Dedifferentiated amniotic fluid mesenchymal stem cell (primary cell): ENCODE results near the gene OR11H12.
"Not testable (repeated sequence)": the region's sequence is repeated elsewhere in the genome, so short reads cannot be mapped to it uniquely, and the experiment has no call there.

ENCODE experiments used
- DNase-seq: peaks from one replicate; pipeline ENCODE4 v3.0.0-alpha.2; 2016; ENCODE audit errors: extremely low spot score

OR11H12 gene, protein sequence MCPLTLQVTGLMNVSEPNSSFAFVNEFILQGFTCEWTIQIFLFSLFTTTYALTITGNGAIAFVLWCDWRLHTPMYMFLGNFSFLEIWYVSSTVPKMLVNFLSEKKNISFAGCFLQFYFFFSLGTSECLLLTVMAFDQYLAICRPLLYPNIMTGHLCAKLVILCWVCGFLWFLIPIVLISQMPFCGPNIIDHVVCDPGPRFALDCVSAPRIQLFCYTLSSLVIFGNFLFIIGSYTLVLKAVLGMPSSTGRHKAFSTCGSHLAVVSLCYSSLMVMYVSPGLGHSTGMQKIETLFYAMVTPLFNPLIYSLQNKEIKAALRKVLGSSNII

DNA sequence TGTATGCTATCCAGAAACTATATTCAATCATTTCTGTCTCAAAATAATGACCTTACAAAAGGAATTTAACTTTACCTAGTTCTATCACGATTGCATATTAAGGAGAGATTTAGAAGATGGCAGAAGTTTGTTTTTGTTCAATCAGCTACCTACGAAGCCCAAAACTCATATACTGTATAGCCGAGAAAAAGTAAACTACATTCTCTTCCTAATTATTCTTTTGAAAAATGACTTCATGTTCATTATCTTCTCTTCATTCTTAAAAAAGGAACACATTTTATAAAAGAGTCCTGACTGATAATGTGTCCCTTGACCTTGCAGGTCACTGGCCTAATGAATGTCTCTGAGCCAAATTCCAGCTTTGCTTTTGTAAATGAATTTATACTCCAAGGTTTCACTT lies at the start of gene OR11H12:
TSS of gene OR11H12 (plus strand) at position 301 of the 400 bp plus-strand sequence. CDS start at position 301, 0 bp downstream.
- DNase-seq: not testable (repeated sequence)

DNA sequence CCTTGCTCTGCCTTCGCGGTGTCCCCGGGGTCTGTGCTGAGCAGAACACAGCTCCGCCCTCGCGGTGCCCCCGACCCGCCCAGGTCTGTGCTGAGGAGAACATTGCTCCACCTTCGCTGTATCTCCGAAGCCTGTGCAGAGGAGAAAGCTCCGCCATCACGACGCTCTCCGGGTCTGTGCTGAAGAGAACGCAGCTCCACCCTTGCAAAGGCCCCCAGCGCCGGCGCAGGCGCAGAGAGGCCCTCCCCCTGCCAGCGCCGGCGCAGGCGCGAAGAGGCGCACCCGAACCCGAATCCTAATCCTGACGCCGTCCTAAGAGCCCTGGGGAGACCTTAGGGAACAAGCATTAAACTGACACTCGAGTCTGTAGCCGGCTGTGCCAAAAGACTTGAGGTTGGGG lies 18.0 kb upstream of the OR11H12 start:
- not testable (repeated sequence) for DNase-seq

DNA sequence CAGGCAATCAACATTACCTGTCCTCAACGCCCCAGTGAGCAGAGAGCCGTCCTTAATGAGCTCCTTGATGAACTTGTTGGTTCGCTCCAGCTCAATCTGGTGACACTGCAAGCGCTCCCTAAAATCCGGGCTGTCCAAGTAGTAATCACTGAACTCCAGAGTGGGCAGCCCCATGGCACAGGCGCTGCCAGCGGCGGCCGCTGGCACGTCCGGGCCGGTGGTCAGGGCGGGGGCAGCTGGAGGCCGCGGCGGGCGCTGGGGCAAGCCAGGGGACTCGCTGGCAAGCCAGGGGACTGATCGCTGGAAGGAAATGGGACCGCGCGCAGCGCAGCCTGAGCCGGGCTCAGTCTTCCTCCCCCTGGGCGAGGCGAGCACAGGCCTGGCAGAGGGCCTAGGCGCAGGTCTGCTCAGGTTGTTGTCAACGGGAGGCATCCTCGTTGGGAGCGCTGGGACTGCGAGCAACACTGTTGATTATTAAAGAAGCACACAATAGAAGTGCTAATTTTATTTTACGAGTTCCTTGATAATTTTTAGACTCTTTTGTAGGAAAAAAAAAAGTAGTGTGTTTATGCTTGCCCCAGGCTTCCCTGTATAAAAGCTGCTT lies 25.8 kb downstream of the OR11H12 start:
- not testable (repeated sequence) for DNase-seq

DNA sequence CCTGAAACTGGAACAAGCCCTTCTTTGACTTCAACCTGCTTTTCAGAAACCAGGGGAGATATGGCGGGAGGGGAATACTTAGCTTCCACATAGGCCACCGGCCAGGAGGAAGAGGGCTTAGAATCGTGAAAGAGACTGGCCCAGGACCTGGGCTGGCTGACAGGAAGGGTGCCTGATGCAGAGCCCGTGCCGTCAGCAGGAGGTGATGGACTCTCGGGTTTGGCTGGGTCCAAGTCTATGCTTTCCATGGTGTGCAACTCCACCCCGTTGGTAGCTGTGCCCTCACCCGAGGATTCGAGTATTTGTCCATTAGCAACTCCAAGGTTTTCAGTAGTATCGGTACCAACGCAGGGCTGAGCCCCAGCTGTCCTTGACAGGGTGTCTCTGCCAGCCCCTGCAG lies 35.1 kb downstream of the OR11H12 start:
- DNase-seq: not testable (repeated sequence)

DNA sequence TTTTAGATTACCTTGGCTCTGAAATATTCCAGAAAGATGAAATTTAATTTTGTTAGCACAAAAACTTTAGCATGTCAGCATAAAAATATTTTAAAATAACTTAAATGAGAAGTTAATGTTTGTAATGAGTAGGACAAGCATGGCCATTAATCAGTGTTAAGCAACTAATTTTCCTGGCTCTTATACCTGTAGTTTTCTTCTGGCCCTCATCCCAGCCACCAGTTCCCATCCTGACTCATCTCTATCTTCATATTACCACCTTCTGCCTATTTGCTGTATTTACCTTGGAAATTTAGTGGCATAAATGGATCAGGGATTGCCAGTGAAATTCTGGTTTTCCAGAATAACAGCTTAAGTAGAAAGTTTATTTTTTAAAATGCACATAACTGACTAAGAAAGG lies 37.1 kb downstream of the OR11H12 start:
- not testable (repeated sequence) for DNase-seq

DNA sequence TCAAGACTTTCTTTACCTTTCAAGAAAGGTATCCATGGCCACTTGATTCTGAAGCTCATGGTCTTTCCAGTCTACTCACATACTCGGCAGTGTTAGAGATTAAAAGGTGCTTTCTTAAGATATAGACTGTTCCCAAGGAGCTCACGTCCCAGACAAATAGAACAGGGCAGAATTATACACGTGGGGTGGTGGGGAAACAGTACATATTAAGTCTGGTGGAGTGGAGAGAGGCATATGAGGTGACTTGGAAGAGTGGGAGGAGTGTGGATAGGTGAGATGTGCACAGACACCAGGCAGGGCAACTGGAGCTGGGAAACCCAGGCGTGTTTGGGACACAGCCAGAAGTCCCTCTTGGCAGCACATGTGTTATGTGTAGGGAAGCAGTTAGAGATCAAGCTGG lies 37.9 kb downstream of the OR11H12 start:
- not testable (repeated sequence) for DNase-seq

DNA sequence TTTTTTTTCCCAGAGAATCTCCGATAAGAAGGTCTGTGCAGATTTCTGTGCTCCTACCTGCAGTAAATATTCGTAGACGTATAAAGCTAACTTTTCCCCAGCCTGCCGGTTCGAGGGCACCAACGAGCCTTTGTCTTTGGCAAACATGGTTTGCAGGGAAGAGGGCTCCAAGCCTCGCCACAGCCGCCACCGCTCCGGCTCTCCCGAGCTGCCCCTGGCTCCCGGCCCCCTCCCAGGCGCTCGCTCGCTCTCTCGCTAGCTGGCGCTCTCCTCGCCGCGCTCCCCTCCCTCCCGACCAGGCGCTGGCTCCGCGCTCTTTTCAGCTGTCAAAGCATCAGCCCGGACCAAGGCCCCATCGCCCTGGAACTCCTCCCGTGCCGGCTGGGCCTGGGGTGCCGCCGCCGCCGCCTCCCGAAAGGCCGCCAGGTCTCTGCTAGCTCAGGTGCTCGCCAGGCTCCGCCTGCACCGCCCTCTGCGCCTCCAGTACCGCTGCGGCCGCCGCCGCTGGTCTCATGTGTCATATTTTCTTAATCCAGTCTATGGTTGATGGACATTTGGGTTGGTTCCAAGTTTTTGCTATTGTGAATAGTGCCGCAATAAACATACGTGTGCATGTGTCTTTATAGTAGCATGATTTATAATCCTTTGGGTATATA lies 45.3 kb downstream of the OR11H12 start:
- not testable (repeated sequence) for DNase-seq
